Mesendoderm (in vitro differentiated cells): Measurements from ENCODE around the gene ARRB2.

ENCODE experiments used
- DNase-seq: peaks from one replicate; pipeline ENCODE4 v3.0.0; 2013
- H2AK5ac ChIP-seq: 2 replicates; pipeline ENCODE4 v1.6.1; 2013; ENCODE audit warnings: low read length, inconsistent platforms
- H2BK120ac ChIP-seq: 2 replicates; pipeline ENCODE4 v1.6.1; 2013; ENCODE audit warnings: low read depth, mild to moderate bottlenecking, low read length, moderate library complexity, mixed read lengths
- H2BK15ac ChIP-seq: replicated peaks from 2 replicates; pipeline ENCODE4 v1.6.1; 2013; ENCODE audit warnings: low read depth, mild to moderate bottlenecking, moderate library complexity
- H2BK5ac ChIP-seq: 2 replicates; pipeline ENCODE4 v1.6.1; 2013; ENCODE audit warnings: low read length, inconsistent platforms
- H3K18ac ChIP-seq: 2 replicates; pipeline ENCODE4 v1.6.1; 2013; ENCODE audit warnings: mild to moderate bottlenecking, low read length, mixed read lengths
- H3K23ac ChIP-seq: one replicate; pipeline ENCODE4 v1.6.1; 2013; ENCODE audit warnings: low read length
- H3K27ac ChIP-seq: 2 replicates; pipeline ENCODE4 v1.5.1; 2013; ENCODE audit warnings: low read depth, mild to moderate bottlenecking, inconsistent platforms, low read length, moderate library complexity
- H3K27me3 ChIP-seq: 2 replicates; pipeline ENCODE4 v1.6.1; 2013; ENCODE audit warnings: low read length, control low read depth, mild to moderate bottlenecking, inconsistent platforms; ENCODE audit not compliant: insufficient read depth, poor library complexity
- H3K36me3 ChIP-seq: 2 replicates; pipeline ENCODE4 v1.6.1; 2013; ENCODE audit warnings: low read length, inconsistent platforms; ENCODE audit not compliant: control insufficient read depth, insufficient read depth
- H3K4ac ChIP-seq: one replicate; pipeline ENCODE4 v1.6.1; 2013; ENCODE audit warnings: low read depth, mild to moderate bottlenecking, low read length, moderate library complexity
- H3K4me1 ChIP-seq: 2 replicates; pipeline ENCODE4 v1.6.1; 2013; ENCODE audit warnings: low read depth, low read length, inconsistent platforms; ENCODE audit not compliant: control insufficient read depth
- H3K4me2 ChIP-seq: 2 replicates; pipeline ENCODE4 v1.6.1; 2013; ENCODE audit warnings: low read length
- H3K4me3 ChIP-seq: 2 replicates; pipeline ENCODE4 v1.5.1; 2013; ENCODE audit warnings: mild to moderate bottlenecking, low read length
- H3K56ac ChIP-seq: one replicate; pipeline ENCODE4 v1.6.1; 2013; ENCODE audit warnings: low read length
- H3K79me1 ChIP-seq: 2 replicates; pipeline ENCODE4 v1.6.1; 2013; ENCODE audit warnings: low read length, inconsistent platforms
- H3K79me2 ChIP-seq: 2 replicates; pipeline ENCODE4 v1.6.1; 2013; ENCODE audit warnings: mild to moderate bottlenecking, low read length; ENCODE audit not compliant: control insufficient read depth, insufficient read depth
- H3K9ac ChIP-seq: 2 replicates; pipeline ENCODE4 v1.6.1; 2013; ENCODE audit warnings: low read length, inconsistent platforms
- H4K5ac ChIP-seq: one replicate; pipeline ENCODE4 v1.6.1; 2013; ENCODE audit warnings: low read length
- H4K8ac ChIP-seq: one replicate; pipeline ENCODE4 v1.6.1; 2013; ENCODE audit warnings: low read depth, mild to moderate bottlenecking, control low read depth, low read length, moderate library complexity
- WGBS: extraction: QIAGEN DNeasy Blood & Tissue Kit; methylation state at CpG from one replicate; pipeline ENCODE4 v1.1.7; 2013; ENCODE audit warnings: low lambda C conversion rate, missing lambda C conversion rate; ENCODE audit not compliant: insufficient coverage; ENCODE audit errors: extremely low coverage; 5-methylcytosine and 5-hydroxymethylcytosine counted together

Gene ARRB2

DNA sequence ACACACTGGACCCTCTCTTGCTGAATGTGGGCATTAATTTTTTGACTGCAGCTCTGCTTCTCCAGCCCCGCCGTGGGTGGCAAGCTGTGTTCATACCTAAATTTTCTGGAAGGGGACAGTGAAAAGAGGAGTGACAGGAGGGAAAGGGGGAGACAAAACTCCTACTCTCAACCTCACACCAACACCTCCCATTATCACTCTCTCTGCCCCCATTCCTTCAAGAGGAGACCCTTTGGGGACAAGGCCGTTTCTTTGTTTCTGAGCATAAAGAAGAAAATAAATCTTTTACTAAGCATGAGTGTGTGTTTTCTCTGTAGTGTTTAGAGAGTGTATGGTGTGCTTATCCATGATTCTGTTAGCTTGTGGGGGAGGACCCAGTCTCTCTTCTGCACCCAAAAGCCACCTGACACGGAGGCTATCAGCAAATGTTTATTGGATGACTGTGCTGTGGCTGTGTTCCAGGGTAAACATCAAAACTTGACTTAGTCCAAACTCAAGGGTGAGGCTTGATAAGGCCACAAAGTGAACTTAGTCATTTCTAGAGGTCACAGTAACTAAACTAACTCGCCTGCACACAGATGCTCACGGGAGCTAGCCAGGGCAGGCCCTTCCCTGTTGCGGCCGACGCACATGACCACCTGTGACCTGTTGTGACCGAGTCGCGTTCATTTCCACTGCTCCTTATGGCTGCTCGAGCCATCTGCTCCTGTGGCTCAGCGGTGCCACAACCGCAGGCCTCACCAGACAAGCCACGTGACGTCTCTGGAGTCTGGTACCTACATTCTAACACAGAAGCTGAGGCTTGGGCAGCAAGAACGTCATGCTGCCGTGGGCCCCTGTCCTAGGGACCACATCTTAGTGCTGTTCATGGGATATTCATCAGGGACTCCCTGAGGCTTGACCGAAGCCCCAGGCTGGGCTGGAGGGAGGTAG lies 11.0 kb downstream of the ARRB2 start:
- Histone ChIP-seq H3K79me2 (no peaks in the 10 kb centered on the region), H3K4me2 (no peak overlapping the region), H3K4me3 (no peak overlapping the region), H4K5ac (no peak overlapping the region), H3K4me1 (no peaks in the 10 kb centered on the region), H3K27ac (no peak overlapping the region), H3K9ac (no peak overlapping the region), H3K56ac (no peak overlapping the region), H4K8ac (no peak overlapping the region), H3K36me3 (no peaks in the 10 kb centered on the region), H3K18ac (no peak overlapping the region), H3K23ac (no peak overlapping the region), H2BK15ac (no peak overlapping the region), H2AK5ac (no peak overlapping the region), H3K79me1 (no peaks in the 10 kb centered on the region), H2BK5ac (no peak overlapping the region), H2BK120ac (no peak overlapping the region), H3K4ac (no peak overlapping the region), H3K27me3 (no peaks in the 10 kb centered on the region)
- no CpG with 5 or more reads among the region's 20 CpGs for WGBS
- DNase-seq, result no peak

DNA sequence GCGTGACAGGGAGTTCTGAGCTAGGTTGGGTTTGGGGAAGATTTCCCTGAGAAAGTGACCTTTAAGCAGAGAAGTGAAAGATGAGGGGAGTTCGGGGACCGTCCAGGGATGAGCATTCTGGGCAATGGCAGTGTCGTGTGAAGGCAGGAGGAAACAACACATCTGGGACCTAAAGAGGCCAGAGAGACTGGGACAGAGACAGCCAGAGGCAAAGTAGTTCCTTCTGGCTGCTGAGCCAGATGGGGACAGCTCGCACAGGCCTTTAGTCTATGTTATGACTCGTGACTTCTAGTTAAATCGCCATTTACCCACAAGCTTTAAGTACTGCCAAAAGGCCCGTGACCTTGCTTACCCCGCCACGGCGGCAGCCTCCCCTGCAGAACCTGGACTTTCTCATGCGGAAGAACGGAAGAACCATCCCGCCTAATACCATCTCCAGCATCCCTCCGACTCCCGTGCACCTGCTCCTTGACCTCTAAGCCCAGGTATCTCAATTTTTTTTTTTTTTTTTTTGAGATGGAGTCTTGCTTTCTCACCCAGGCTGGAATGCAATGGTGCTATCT lies 12.3 kb downstream of the ARRB2 start:
- DNase-seq, result no peak
- no peak overlapping the region for H3K27ac ChIP-seq
- no peak overlapping the region for H3K4me3 ChIP-seq
- no peak overlapping the region for H4K8ac ChIP-seq
- H2BK120ac ChIP-seq, result no peak overlapping the region
- no peaks in the 10 kb centered on the region for H3K79me2 ChIP-seq
- no peak overlapping the region for H3K4ac ChIP-seq
- H3K23ac ChIP-seq, result no peak overlapping the region
- H3K9ac ChIP-seq, result no peak overlapping the region
- no peak overlapping the region for H3K56ac ChIP-seq
- no peaks in the 10 kb centered on the region for H3K4me1 ChIP-seq
- no CpG with 5 or more reads among the region's 16 CpGs for WGBS
- no peaks in the 10 kb centered on the region for H3K79me1 ChIP-seq
- no peaks in the 10 kb centered on the region for H3K27me3 ChIP-seq
- H4K5ac ChIP-seq, result no peak overlapping the region
- H3K36me3 ChIP-seq, result no peaks in the 10 kb centered on the region
- H3K18ac ChIP-seq, result no peak overlapping the region
- H2BK5ac ChIP-seq, result no peak overlapping the region
- no peak overlapping the region for H2BK15ac ChIP-seq
- H2AK5ac ChIP-seq, result no peak overlapping the region
- H3K4me2 ChIP-seq, result no peak overlapping the region

DNA sequence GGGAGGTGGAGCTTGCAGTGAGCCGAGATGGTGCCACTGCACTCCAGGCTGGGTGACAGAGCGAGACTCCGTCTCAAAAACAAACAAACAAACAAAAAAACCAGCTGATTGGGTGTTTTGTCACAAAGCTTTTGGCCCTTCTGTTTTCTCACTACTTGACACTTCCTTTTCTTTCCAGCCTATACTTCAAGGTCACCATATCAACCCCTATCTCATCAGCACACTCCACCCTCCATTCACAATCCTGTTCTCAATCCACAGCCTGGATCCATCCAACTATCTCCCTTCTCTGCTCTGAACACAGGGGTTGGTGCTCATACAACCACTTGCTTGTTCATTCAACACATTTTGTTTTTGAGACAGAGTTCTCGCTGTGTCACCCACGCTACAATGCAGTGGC lies 14.2 kb downstream of the ARRB2 start:
- no CpG with 5 or more reads among the region's 5 CpGs for WGBS
- H3K4me3 ChIP-seq, result no peak overlapping the region
- H3K79me2 ChIP-seq, result no peaks in the 10 kb centered on the region
- H3K18ac ChIP-seq, result no peak overlapping the region
- H3K56ac ChIP-seq, result no peak overlapping the region
- no peak overlapping the region for H4K8ac ChIP-seq
- H3K4ac ChIP-seq, result no peak overlapping the region
- no peak overlapping the region for H3K27ac ChIP-seq
- H2BK120ac ChIP-seq, result no peak overlapping the region
- no peak overlapping the region for H3K23ac ChIP-seq
- H2BK5ac ChIP-seq, result no peak overlapping the region
- no peak overlapping the region for H2BK15ac ChIP-seq
- no peak overlapping the region for H4K5ac ChIP-seq
- no peaks in the 10 kb centered on the region for H3K79me1 ChIP-seq
- no peak for DNase-seq
- no peak overlapping the region for H2AK5ac ChIP-seq
- H3K36me3 ChIP-seq, result no peaks in the 10 kb centered on the region
- no peak overlapping the region for H3K9ac ChIP-seq
- H3K4me2 ChIP-seq, result no peak overlapping the region
- H3K27me3 ChIP-seq, result no peaks in the 10 kb centered on the region
- no peaks in the 10 kb centered on the region for H3K4me1 ChIP-seq

DNA sequence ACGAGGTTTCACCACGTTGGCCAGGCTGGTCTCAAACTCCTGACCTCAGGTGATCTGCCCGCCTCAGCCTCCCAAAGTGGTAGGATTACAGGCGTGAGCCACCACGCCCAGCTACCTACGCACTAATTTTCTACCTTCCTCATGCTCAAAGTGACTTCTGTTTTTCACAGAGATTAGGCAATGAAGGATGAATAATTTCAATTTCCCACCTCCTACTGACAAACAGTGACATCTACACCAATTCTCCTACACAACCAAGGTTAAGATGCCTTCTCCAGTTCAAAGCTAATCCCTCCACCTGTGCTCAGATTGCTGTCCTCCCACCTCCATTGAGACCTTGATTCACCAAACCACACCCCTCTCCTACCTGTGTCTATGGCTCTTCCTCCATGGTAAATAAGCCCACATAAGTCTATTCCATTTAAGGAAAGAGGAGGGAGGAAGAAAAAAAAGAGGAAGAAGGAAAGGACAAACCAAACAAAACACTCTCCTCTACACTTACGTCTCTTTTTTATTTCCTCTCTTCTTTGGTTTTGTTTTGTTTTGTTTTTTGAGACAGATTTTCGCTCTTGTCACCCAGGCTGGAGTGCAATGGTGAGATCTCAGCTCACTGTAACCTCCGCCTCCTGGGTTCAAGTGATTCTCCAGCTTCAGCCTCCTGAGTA lies 15.3 kb downstream of the ARRB2 start:
- Histone ChIP-seq H3K27me3 (no peaks in the 10 kb centered on the region), H4K8ac (no peak overlapping the region), H3K18ac (no peak overlapping the region), H2BK15ac (no peak overlapping the region), H3K56ac (no peak overlapping the region), H3K4ac (no peak overlapping the region), H3K4me3 (no peak overlapping the region), H3K27ac (no peak overlapping the region), H3K36me3 (no peaks in the 10 kb centered on the region), H2AK5ac (no peak overlapping the region), H4K5ac (no peak overlapping the region), H3K9ac (no peak overlapping the region), H2BK5ac (no peak overlapping the region), H3K79me1 (no peaks in the 10 kb centered on the region), H3K4me2 (no peak overlapping the region), H3K4me1 (no peaks in the 10 kb centered on the region), H2BK120ac (no peak overlapping the region), H3K23ac (no peak overlapping the region), H3K79me2 (no peaks in the 10 kb centered on the region)
- DNase-seq, result no peak
- no CpG with 5 or more reads among the region's 9 CpGs for WGBS

DNA sequence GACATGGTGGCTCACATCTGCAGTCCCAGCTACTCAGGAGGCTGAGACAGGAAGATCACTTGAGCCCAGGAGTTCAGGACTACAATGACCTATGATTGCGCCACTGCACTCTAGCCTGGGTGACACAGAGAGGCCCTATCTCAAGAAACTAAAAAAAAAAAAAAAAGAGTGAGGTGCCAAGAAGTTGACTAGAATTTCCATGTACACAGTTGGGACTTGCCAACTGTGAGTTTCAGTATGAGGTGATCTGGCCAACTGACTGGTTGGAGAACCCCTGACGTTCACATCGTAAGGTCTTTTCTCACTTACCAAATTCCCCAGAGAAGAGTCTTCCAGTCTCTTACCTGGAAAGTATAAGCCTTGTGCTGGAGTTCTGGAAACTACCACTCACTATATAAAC lies 17.7 kb downstream of the ARRB2 start:
- Histone ChIP-seq H4K5ac (no peak overlapping the region), H3K79me1 (no peaks in the 10 kb centered on the region), H2AK5ac (no peak overlapping the region), H2BK15ac (no peak overlapping the region), H3K79me2 (no peaks in the 10 kb centered on the region), H3K23ac (no peak overlapping the region), H2BK5ac (no peak overlapping the region), H3K36me3 (no peaks in the 10 kb centered on the region), H3K56ac (no peak overlapping the region), H2BK120ac (no peak overlapping the region), H3K4me1 (no peaks in the 10 kb centered on the region), H3K27me3 (no peaks in the 10 kb centered on the region), H3K9ac (no peak overlapping the region), H3K4me2 (no peak overlapping the region), H3K4me3 (no peak overlapping the region), H4K8ac (no peak overlapping the region), H3K18ac (no peak overlapping the region), H3K4ac (no peak overlapping the region), H3K27ac (no peak overlapping the region)
- DNase-seq, result no peak
- no CpG with 5 or more reads among the region's 3 CpGs for WGBS
